Hematopoietic multipotent progenitor cell treated with erythropoietin and hydrocortisone succinate and interleukin-3 and kit ligand, for 15 days (in vitro differentiated cells): ENCODE data around the gene CASD1.
A peak's percentile ranks its signal among the peaks of the same experiment; 100 is the strongest.

ENCODE experiments used
- DNase-seq: peaks from one replicate; pipeline ENCODE4 v3.0.0-alpha.2; 2015; ENCODE audit warnings: low spot score

Gene CASD1

DNA sequence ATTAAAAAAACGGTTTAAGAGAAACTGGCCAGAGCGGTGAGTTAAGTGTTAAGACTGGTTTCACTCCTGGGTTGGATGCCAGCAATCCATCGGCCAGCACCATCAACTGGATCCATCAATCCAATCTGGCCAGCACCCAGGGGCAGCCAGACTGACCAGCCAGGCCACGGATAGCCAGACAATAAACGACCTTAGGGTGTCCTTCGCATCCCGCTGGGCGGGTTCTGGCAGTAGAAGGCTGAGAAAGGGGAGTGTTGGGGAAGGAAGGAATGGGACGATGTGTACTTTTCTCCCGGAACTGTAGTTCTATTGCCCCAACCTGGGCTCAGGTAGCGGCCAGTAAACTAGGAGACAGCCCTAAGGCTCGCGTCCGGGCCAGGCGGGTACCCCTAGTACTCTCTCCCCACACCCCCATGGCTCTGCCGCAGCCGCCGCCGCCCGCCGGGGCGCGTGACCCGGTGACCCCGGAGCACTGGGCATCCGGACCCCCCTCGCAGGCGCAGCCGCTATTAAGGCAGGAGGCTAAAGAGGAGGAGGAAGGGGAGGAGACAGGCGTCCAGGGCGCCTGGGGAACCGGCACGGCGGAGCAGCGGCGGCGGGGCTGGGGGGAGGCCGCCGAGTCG is at the start of gene CASD1:
Gene CASD1, plus strand, starts transcription at position 546 of the 623 bp plus-strand sequence. CDS start 276 bp downstream, outside the sequence.
- DNase-seq, result peak; percentile 6

DNA sequence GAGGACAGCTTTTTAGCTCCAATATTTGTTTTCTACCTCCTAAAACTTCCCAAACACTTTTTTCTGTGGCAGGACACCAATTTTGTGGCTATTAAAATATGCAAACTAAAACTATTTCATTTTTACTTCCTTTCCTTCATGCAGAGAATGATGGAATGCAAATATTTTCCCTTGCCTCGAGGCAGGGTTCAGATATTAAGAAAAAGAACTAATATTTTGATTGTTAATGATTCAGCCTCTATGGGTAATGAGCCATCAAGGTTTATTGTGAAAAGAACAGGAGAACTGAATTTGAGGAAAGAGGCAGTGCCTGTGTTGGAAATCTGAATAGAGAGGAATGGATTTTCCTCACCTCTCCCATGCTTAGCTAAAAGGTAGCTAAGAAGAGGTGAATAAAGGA is 43.1 kb upstream of the CASD1 start:
- DNase-seq, result no peak

DNA sequence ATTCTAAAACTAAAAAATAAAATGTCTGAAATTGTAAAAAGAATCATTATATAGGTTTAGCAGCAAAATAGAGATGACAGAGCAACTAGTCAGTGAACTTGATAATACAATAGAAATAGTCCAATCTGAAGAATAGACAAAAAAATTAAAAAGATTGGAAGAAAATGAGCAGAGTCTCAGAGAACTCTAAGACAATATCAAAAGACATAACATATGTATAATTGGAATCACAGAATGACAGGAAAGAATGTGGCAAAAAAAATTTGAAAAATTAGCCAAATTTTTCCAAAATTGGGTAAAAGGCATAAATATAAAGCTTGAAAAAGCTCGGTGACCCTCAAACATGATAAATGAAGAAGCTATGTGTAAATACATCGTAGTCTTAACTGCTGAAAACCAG is 38.0 kb upstream of the CASD1 start:
- no peak for DNase-seq

DNA sequence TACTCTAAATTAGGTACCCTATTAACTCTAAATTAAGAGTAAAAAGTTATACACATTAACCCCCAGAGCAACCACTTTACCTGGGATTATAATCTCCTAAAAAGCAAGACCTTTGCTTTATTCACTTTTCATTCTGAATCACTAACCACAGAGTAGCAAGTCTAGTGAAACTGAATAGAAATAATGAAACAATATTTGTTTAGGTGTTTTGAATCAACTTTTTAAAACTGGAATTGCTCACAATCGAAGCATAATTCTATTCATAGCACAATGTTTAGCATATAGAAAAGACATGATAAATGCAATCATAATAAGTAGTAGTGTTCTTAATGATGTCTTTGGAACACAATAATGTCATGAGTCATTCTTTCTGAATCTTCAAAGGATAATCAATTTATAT is 37.0 kb upstream of the CASD1 start:
- no peak for DNase-seq

DNA sequence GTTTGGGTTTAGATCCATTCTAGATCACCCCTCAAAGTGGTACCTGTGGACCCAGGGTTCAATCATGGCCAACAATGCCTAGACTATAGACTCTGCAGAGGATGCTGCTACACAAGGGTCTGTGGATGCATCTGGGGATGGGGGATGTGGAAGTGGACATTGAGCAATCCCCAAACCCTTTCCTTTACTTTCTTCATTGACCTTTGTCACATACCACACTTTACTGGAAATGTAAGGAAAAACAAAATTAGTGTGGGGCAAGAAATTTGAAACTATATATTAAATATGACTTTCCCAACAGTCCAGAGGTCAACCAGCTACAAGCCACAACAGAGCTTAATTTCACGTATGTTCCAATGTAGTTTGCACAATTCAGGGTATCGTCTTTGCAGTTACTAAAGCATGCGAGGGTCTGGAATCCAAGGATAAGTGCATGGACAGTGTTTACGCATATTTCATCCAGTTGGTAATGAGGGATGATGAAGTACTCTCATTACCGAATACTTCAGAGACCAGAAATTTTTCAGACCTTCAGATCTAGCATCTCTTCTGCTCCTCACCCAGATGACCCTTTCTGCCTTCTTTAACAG is 33.3 kb upstream of the CASD1 start:
- DNase-seq, result no peak

DNA sequence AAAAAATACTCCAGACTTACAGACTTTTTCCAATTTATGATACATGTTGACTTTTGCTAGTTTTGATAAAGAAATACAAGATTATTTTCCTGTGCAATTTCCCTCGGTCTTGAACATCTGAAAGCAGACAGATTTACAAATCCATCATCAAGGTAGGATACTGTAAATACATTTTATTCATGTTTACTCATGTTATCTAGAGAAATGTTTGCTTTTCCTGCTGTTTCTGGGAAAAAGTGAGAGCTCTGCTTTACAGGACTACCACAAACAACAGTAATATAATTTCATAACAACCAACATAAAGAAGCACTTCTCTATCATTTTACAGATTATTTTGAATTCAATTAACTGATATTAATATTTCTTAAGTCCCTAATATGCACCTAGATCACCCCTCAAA is 31.7 kb upstream of the CASD1 start:
- no peak for DNase-seq

DNA sequence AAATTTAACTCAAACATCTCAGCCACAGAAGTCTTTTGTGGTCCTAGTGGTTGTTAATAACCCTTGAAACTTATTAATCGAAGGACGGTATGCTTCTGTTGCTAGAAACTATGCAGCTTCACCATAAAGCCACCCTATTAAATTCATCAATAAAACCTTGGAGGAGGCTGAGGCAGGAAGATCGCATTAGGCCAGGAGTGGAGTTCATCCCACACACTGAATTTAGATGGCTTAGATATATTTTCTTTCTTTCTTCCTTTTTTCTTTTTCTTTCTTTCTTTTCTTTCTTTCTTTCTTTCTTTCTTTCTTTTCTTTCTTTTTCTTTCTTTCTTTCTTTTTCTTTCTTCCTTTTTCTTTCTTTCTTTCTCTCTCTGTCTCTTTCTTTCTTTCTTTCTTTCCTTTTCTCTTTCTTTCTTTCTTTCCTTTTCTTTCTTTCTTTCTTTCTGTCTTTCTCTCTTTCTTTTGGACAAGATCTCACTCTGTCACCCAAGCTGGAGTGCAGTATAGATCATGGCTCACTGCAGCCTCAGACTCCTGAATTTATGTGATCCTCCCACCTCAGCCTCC is 30.9 kb upstream of the CASD1 start:
- no peak for DNase-seq

DNA sequence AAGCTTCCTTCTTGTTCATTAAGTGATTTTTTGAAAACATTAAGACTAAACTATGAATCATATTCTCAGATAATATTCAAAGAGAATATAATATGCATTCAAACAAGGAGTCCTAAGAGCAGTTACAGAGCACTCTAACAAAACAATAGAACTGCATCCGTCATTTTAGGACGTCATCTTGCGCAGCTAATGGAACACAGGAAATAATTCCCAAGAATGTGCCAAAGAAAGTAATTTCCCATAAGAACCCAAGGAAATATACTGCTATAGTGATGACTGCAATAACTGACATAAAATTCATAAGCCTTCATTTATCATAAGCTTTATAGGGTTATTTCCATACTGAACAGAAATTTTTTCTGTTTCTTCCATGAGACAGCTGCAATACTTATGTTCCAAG is 28.3 kb upstream of the CASD1 start:
- no peak for DNase-seq

DNA sequence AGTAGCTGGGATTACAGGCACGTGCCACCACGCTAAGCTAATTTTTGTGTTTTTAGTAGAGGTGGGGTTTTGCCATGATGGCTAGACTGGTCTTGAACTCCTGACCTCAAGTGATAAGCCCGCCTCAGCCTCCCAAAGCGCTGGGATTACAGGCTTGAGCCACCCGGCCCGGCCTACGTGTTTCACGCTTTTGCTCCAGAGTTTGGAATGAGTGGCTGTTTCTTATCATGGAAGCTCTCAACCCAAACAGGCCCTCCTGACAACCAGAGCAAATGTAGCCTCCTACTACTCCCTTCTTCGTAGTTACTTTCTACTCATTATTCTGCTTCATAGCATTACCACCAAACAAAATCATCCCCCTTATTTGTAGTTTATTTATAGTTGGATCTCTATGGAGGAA is 26.8 kb upstream of the CASD1 start:
- DNase-seq, result no peak

DNA sequence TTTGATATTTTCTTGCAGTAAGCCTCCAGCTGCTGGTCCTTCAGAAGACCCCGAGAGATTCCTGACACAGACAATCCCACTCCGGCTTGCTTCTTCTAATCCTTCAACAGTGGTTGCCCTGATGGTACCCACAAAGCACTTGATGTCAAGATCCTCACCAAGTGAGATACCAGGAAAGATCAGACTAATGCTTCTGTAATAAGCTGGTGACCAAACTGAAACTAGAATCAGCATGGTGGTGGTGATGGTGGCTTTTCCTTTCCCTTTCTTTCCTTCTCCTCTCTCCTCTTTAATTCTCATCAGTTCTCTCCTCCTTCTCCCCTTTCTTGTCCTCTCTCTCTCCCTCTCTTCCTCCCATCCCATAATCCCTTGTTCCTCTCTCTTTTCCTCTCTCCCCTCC is 25.8 kb upstream of the CASD1 start:
- no peak for DNase-seq

DNA sequence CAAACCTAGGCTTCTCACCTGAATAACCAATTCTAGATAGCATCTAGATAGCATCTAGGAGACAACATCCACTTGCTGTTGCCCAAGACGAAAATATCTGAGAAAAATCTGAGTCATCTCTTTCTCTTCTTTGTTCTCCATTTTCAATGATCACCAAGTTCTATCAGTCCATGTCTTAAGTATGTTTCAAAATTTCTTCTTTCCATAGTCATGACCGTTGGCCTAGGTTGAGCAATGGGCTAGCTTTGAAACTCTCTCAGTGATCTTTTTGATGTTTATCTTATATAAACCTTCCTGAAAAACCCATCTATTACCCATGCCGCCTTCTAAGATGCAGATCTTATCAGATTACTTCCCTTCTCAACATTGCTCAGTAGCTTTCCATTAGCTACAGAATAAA is 23.4 kb upstream of the CASD1 start:
- no peak for DNase-seq

DNA sequence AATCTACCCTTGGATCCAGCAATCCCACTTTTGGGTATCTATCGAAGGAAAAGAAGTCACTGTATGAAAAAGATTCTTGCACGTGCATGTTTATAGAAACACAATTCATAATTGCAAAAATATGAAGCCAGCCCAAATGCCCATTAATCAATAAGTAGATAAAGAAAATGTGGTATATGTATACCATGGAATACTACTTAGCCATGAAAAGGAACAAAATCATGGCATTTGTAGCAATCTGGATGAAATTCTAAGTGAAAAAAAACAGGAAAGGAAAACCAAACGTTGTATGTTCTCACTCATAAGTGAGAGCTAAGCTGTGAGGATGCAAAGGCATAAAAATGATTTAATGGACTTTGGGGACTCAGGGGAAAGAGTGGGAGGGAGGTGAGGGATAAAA is 18.2 kb upstream of the CASD1 start:
- DNase-seq, result no peak

DNA sequence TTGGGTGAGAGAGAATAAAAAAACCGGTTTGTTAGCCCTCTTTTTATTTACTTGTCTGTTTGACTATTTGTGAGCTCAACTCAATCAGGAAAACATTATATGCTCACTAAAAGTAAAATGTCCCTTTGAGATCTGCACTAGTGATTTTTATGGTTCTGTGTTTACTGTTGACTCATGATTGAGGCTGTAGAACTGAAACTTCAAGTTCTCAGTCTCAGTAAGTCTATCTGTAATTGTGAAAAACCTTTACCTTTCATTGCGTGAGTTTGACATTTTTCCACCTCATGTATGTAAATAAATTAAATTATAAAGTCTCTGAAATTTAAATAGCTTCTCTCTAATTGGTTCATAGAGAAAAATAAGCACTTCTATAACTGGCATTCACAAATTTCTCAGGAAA is 17.0 kb upstream of the CASD1 start:
- no peak for DNase-seq

DNA sequence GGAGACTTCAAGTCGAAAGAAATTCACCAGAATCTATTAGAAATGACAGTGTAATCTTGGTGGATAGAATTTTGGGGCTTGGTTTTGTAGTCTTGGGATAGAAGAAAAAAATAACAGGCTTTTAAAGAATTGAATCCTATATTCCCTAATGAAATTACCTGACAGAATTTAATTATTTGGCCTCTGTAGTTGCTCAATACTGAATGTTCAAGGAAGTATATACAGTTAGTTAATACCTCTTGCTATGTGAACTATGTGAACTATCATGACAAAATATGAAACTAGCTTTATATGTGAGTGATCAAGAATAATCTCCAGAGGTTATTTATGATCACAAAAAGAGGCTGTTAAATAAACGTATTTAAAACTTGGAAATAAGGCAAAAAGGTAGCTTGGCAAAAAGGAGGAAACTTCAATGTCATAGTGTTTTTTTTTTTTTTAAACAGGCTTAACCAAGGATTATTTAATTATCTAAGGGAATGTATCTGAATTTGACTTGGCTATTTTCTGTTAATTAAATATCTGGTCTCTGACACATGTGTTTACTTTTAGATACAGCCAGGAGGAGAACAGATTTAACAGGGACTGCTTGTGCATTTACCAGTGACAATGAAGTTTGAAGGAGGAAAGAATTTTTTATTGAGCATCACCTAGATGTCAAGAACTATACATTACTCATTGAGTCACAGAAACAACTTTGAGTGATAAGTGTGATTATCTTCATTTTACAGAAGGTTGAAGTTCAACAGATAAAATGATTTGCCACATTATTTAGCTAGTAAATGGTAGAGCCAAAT is 11.5 kb upstream of the CASD1 start:
- no peak for DNase-seq

DNA sequence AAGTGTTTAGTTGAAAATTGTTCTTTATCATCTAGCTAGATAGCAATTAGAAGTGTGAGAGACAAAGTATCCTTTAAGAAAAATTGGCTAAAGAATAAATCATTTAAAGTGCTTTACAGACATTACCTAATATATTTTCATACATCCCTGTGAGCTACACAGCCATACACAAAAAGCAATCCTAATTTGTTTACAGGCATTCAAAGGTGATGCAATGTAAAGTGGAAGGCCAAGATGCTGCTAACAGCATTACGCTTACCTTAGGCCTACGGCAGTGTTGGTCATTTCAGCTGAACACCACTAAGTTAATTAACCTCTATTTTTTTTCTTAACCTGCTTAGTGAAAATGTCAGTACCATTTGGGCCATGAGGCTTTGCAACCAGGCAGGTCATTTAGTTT is 10.7 kb upstream of the CASD1 start:
- no peak for DNase-seq

DNA sequence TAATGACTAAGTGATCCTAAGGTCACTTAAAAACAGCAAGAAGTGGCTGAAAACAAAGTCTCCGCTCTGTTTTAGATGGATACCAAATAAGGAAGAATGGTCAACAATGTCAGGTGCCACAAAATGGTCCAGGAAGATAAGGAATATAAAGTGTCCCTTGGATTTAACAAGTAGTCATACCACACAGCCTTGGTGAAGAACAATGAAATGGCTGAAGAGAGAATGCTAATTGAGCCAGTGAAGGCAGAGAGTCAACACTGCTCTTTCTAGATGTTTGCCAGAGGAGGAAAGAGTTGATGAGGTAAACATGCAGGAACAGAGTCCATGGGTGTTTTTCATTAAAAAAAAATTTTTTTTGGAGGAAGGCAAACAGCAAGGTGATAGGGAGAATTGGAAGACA is 2.1 kb upstream of the CASD1 start:
- no peak for DNase-seq

DNA sequence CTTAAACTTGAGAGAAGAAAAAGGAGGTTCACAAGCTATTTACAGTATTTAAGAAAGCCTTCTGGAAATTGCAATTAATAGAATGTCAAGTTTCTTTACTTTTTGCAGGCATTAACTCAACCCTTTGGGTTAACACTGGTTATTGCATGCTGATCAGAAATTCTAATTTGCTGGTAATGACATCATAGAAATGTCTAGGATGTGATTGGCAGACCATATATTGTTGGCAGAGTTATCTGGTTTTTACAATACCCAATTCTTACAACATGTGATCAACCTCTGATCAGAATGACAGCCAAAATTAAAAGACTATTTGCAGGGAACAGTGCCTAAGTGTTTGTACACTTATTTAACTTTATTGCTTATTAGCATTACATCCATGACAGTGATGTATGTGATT is 1.6 kb upstream of the CASD1 start:
- no peak for DNase-seq

DNA sequence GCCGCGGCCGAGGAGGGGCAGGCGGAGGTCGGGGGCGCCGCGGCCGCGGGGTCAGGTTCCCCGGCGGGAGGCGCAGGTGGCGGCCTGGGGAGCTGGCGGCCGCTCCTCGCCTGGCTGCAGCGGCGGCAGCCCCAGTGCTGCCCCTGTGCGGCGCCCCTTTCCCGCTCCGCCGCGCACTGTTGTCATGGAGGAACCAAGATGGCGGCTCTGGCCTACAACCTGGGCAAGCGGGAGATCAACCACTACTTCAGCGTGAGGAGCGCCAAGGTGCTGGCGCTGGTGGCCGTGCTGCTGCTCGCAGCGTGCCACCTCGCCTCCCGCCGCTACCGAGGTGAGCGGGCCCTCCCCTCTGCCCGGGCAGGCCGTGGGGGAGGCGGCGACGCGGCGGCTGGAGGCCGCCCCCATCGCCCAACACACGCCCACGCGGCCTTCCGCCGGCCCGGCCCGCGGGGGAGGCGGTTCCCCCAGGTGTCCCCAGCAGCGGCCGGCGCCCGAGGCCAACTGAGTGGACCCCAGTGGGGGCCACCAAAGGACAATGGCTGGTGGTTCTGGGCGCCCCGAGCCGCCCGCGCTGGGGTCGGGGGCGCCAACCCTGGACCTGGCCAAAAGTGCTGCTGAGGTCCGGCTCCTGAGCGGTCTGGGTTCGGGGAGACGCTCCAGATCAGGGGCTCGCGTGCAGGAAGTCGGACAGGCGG is 425 bp downstream of the CASD1 start:
- peak; percentile 53 for DNase-seq

DNA sequence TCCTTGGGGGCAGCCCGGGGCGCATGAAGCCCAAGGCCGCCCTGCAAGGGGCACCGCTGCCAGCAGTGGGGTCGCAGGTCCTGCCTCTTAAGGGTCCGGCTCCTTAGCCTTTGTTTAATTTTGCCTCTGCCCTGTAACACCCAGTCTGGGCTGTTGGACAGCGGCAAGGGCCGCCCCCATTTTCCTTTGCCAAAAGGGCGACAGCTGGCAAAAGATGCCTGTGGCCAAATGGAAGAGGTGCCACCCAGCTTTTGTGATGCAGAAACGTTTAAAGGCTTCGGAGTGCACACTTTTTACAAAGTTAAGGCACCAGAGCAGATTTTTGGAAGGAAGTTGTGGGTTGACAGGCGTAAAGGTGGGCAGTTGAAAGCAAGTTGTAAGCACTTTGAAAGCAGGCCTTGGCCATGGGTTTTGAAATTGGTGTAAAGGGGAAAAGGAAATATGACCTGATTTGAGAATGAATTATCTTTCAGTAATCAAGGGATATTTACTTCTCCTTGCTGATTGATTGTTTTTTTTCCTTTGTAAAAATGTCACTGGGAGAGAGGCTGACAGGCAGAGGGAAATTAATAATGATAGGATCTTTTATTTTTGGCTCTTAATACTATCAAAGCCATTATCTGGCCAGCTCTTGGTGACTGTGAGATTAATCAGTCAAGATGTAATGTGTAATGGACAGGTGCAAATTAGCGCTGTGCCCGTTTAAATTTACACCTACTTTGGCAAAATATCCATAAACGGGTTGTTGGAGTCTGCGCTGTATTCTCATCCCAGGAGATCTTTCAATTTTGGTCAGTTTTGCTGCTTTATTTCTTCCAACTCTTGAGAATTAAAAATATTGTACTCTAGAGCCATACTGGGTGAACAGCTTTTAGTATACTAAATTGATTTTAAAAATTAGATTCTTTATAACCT is 1.2 kb downstream of the CASD1 start:
- DNase-seq, result no peak

DNA sequence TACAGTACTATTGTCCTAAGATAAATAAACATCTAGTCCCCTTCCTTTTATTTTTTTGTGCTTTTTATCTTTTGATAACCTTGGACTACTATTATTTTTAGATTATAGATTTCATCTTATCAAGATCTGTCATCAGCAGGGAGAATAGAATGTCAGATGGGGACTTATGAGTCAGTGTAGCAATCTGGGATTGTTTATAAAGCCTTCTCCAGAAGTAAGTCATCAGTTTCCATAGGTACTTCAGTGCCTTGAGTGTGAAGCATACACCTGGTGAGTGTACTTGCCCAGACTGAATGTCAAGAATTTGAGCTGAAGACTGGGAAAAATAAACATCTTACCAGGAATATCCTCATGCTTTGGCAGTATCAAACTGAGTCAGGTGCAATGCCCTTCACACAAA is 2.1 kb downstream of the CASD1 start:
- no peak for DNase-seq

DNA sequence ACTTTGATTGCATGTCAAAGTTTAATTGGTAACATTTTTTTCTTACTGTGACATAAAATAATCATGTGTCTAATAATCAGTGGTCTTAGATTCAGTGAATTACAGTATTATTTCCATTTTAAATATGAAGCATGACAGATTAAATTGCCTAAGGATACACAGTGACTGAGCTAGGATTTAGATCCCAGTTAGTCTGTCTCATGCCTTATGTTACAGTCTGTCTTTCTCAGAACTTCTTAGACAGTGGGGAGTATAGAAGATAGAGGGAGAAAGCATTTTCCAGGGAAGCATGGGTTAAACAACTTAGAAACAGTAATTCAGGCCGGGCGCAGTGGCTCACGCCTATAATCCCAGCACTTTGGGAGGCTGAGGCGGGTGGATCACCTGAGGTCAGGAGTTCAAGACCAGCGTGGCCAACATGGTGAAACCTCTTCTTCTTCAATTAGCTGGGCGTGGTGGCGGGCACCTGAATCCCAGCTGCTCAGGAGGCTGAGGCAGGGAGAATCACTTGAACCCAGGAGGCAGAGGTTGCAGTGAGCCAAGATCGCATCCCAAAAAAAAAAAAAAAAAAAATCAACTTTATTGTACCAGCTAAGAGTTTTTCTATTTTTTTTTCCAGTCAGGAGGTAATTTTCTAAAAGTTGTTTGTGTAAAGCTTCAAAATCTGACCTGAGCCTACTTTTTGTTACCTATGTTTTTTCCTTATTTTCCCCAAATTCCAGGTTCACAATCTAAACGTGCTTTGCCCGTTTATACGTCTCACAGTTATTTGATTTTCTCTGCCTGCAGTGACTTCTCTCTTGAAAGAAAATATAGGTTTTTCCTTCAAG is 3.3 kb downstream of the CASD1 start:
- DNase-seq, result no peak
